ENCODE data around the gene N4BP2. TPM values are rescaled to one million over a fixed set of nuclear protein-coding genes. Genes with fewer than 3 reads are reported as not detected.

Gene N4BP2
- total RNA-seq, 1 donor from 2014 or later: 6.2 TPM

- no peak overlapping the region for H3K4me3 Mint-ChIP-seq
- CTCF ChIA-PET: no interaction called here
- H3K27me3 Mint-ChIP-seq: no peaks in the 10 kb centered on the region
- DNase-seq (no peak), ATAC-seq (ENCODE audit: low read depth) (no peak)
- intact Hi-C loops (cut with micrococcal nuclease): loop anchor here (1.0 kb wide), 1 partner anchor 11 kb away; no protein-coding TSS in a partner anchor
- H3K4me1 Mint-ChIP-seq: peaks cover 2% of the 10 kb centered on the region
- POLR2A ChIA-PET: interaction anchor here (2.2 kb wide), 1 partner anchor 20 kb away, joined by 6 read pairs; no protein-coding TSS in a partner anchor
- peaks cover 3% of the 10 kb centered on the region for H3K36me3 Mint-ChIP-seq (ENCODE audit: low read depth)
- H3K27ac Mint-ChIP-seq: no peak overlapping the region
- peaks cover 3% of the 10 kb centered on the region for H3K9me3 Mint-ChIP-seq
- TF ChIP-seq, protein P1, sequence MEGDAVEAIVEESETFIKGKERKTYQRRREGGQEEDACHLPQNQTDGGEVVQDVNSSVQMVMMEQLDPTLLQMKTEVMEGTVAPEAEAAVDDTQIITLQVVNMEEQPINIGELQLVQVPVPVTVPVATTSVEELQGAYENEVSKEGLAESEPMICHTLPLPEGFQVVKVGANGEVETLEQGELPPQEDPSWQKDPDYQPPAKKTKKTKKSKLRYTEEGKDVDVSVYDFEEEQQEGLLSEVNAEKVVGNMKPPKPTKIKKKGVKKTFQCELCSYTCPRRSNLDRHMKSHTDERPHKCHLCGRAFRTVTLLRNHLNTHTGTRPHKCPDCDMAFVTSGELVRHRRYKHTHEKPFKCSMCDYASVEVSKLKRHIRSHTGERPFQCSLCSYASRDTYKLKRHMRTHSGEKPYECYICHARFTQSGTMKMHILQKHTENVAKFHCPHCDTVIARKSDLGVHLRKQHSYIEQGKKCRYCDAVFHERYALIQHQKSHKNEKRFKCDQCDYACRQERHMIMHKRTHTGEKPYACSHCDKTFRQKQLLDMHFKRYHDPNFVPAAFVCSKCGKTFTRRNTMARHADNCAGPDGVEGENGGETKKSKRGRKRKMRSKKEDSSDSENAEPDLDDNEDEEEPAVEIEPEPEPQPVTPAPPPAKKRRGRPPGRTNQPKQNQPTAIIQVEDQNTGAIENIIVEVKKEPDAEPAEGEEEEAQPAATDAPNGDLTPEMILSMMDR (IDR thresholded peaks at IDR 0.05): no peak
Observed at GRCh38 chr4:40164459-40164858, 107.8 kb downstream of the N4BP2 start.

DNA sequence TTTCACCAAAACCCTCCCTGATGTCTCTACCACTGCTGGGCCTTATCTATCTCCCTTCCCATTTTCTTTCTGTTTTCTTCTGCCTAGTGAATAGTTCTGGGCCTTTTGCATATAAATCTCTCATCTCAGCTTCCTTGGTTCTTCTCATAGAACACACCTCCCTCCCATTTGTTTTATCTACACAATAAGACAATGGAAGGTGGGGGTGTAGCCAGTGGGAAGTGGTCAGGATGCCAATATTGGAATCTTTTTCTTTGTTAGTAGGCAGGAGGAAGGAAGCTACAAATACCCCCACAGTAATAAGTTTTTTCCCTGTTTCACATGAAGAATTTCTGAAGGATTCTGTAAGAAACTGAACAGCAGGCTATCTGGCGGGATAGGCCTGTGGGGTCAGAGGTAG is 109.3 kb downstream of the N4BP2 start:
- TF ChIP-seq, protein P1 (IDR thresholded peaks at IDR 0.05): no peak
- peaks cover 3% of the 10 kb centered on the region for H3K36me3 Mint-ChIP-seq (ENCODE audit: low read depth)
- POLR2A ChIA-PET: interaction anchor here (2.2 kb wide), 1 partner anchor 19 kb away, joined by 6 read pairs; no protein-coding TSS in a partner anchor
- intact Hi-C loops (cut with micrococcal nuclease): no loop called here
- no peak overlapping the region for H3K27ac Mint-ChIP-seq
- H3K9me3 Mint-ChIP-seq: peaks cover 3% of the 10 kb centered on the region
- no peak overlapping the region for H3K4me3 Mint-ChIP-seq
- CTCF ChIA-PET: no interaction called here
- no peaks in the 10 kb centered on the region for H3K27me3 Mint-ChIP-seq
- DNase-seq: no peak
- peaks cover 13% of the 10 kb centered on the region for H3K4me1 Mint-ChIP-seq
- ATAC-seq (ENCODE audit: low read depth): no peak

DNA sequence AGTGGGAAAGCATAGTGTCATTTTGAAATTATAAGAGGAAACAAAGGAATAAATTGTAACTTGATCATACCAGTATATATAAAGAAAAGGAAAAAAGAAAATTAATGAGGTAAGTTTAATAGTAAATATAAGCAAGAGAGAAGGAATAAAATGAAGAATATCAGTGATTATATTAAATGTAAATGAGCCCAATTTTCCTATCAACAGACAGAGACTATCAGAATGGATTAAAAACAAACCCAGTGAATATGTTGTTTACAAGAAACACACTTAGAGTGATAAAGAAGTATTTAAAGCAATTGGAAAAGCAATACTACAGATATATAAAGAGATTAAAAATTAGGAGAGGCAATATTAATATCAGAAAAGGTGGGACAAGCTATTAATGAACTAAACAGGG is 111.4 kb downstream of the N4BP2 start:
- H3K9me3 Mint-ChIP-seq: peaks cover 3% of the 10 kb centered on the region
- CTCF ChIA-PET: no interaction called here
- H3K4me3 Mint-ChIP-seq: no peak overlapping the region
- peaks cover 32% of the 10 kb centered on the region for H3K4me1 Mint-ChIP-seq
- intact Hi-C loops (cut with micrococcal nuclease): no loop called here
- H3K36me3 Mint-ChIP-seq (ENCODE audit: low read depth): peaks cover 3% of the 10 kb centered on the region
- POLR2A ChIA-PET: no interaction called here
- TF ChIP-seq, protein P1 (IDR thresholded peaks at IDR 0.05): no peak
- H3K27me3 Mint-ChIP-seq: no peaks in the 10 kb centered on the region
- ATAC-seq (ENCODE audit: low read depth): no peak
- no peak for DNase-seq
- H3K27ac Mint-ChIP-seq: no peak overlapping the region

DNA sequence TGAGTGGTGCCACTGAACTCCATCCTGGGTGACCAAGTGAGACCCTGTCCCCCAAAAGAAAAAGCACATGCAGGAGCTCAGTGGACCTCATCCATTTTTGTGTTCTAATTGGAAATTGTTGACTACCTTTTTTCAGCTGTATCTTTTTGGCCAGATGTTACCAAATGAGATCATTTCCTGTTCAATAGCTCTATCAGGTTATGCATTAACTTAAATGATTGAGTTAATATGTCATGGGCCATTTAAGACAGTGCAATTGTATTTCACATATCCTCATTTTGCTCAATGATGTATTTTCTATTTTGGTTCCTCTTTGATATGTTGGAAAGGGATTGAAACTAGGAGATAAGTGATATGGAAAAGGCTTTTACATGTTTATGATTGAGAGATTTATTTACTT is 113.9 kb downstream of the N4BP2 start:
- Mint-ChIP-seq H3K36me3 (ENCODE audit: low read depth) (peaks cover 3% of the 10 kb centered on the region), H3K9me3 (peaks cover 3% of the 10 kb centered on the region), H3K4me3 (no peak overlapping the region), H3K4me1 (peaks cover 50% of the 10 kb centered on the region), H3K27me3 (no peaks in the 10 kb centered on the region), H3K27ac (peak overlapping the region; percentile 35)
- ChIA-PET POLR2A (interaction anchor here (0.6 to 2.1 kb wide), 6 partner anchors 13 to 880 kb away, joined by 3 to 11 read pairs (median 8); partner anchors contain the start of gene RHOH), CTCF (interaction anchor here (0.6 to 0.7 kb wide), 2 partner anchors 139 to 141 kb away, joined by 3 to 5 read pairs; no protein-coding TSS in a partner anchor)
- ATAC-seq (ENCODE audit: low read depth) (peak; percentile 41), DNase-seq (no peak)
- TF ChIP-seq, protein P1 (IDR thresholded peaks at IDR 0.05): no peak
- intact Hi-C loops (cut with micrococcal nuclease): loop anchor here (1.0 kb wide), 1 partner anchor 27 kb away; the partner anchor contains the start of gene RHOH

- no peaks in the 10 kb centered on the region for H3K27me3 Mint-ChIP-seq
- no peaks in the 10 kb centered on the region for H3K36me3 Mint-ChIP-seq (ENCODE audit: low read depth)
- peak overlapping the region; percentile 81 for H3K27ac Mint-ChIP-seq
- TF ChIP-seq, protein P1 (IDR thresholded peaks at IDR 0.05): no peak
- H3K4me3 Mint-ChIP-seq: peak overlapping the region; percentile 69
- intact Hi-C loops (cut with micrococcal nuclease): loop anchor here (1.0 kb wide), 2 partner anchors 11 to 136 kb away; no protein-coding TSS in a partner anchor
- ChIA-PET CTCF (no interaction called here), POLR2A (interaction anchor here (0.6 to 1.6 kb wide), 2 partner anchors 11 to 29 kb away, joined by 4 to 6 read pairs; no protein-coding TSS in a partner anchor)
- ATAC-seq (ENCODE audit: low read depth) (peak; percentile 83), DNase-seq (no peak)
- no peaks in the 10 kb centered on the region for H3K9me3 Mint-ChIP-seq
- H3K4me1 Mint-ChIP-seq: peaks cover 59% of the 10 kb centered on the region
Observed at GRCh38 chr4:40173470-40173875, 116.8 kb downstream of the N4BP2 start.
